PC-9 (cell line): ENCODE measurements around the gene MOB3C. TPM values are rescaled to one million over a fixed set of nuclear protein-coding genes. Genes with fewer than 3 reads are reported as not detected.

ENCODE experiments used
- BruUV-seq: library from RNA; stranded (reverse); fragments of 400-500 nt; replicated peaks from 2 replicates; lab custom pipeline; 2021; lab: Mats Ljungman, UMichigan
- CTCF ChIA-PET: fragments of 300-600 bp; sonication (Branson Sonifier 250); formaldehyde crosslinking; loops from one replicate; lab custom pipeline; 2022; ENCODE audit warnings: antibody characterized with exemption; lab: Charles Lee
- POLR2A ChIA-PET: fragments of 300-600 bp; sonication (Branson Sonifier 250); formaldehyde crosslinking; loops from one replicate; lab custom pipeline; 2022; ENCODE audit warnings: antibody characterized with exemption; ENCODE audit not compliant: unreplicated experiment; lab: Charles Lee
- DNase-seq, 2 experiments: peaks; one replicate each; pipeline versions ENCODE4 v3.0.0 to v3.0.0-alpha.2; 2015 to 2022; ENCODE audit warnings: mixed read lengths in 1 of 2
- H2AFZ ChIP-seq: fragments of 200-600 bp; sonication (generic); 2 replicates; pipeline ENCODE4 v1.8.1; 2017; ENCODE audit warnings: antibody characterized with exemption
- H3F3A ChIP-seq: fragments of 200-600 bp; sonication (generic); 2 replicates; pipeline ENCODE4 v1.8.1; 2017; ENCODE audit warnings: antibody characterized with exemption, mild to moderate bottlenecking, low read depth; ENCODE audit not compliant: insufficient read depth
- H3K27ac ChIP-seq: fragments of 200-600 bp; sonication (generic); 2 replicates; pipeline ENCODE4 v1.6.1; 2016; ENCODE audit warnings: mixed run types
- H3K27me3 ChIP-seq: fragments of 200-600 bp; sonication (generic); 2 replicates; pipeline ENCODE4 v1.6.1; 2016; ENCODE audit warnings: low read depth, mixed run types; ENCODE audit not compliant: insufficient read depth
- H3K36me3 ChIP-seq: fragments of 200-600 bp; sonication (generic); 2 replicates; pipeline ENCODE4 v1.6.1; 2016; ENCODE audit warnings: low read depth, mixed run types
- H3K4me1 ChIP-seq: fragments of 200-600 bp; sonication (generic); replicated peaks from 2 replicates; pipeline ENCODE4 v1.6.1; 2016; ENCODE audit warnings: mixed run types; ENCODE audit not compliant: insufficient read depth
- H3K4me2 ChIP-seq: fragments of 200-600 bp; sonication (generic); 2 replicates; pipeline ENCODE4 v1.6.1; 2017; ENCODE audit warnings: mixed run types
- H3K4me3 ChIP-seq: fragments of 200-600 bp; sonication (generic); 2 replicates; pipeline ENCODE4 v1.6.1; 2016; ENCODE audit warnings: mixed run types
- H3K79me2 ChIP-seq: fragments of 200-600 bp; sonication (generic); 2 replicates; pipeline ENCODE4 v1.6.1; 2017; ENCODE audit warnings: low read depth, mixed run types
- H3K9me2 ChIP-seq: fragments of 200-600 bp; sonication (generic); 2 replicates; pipeline ENCODE4 v1.8.1; 2017; ENCODE audit warnings: mild to moderate bottlenecking; ENCODE audit not compliant: insufficient read depth
- H3K9me3 ChIP-seq: fragments of 200-600 bp; sonication (generic); 2 replicates; pipeline ENCODE4 v1.8.1; 2016; ENCODE audit warnings: low read depth; ENCODE audit not compliant: insufficient read depth
- H4K20me1 ChIP-seq: fragments of 200-600 bp; sonication (generic); 2 replicates; pipeline ENCODE4 v1.8.1; 2017; ENCODE audit not compliant: insufficient read depth
- EZH2 ChIP-seq: fragments of 200-600 bp; sonication (generic); IDR thresholded peaks from 2 replicates; pipeline ENCODE4 v1.8.0; 2017; ENCODE audit warnings: antibody characterized with exemption, low read depth
- intact Hi-C: fragments of 100-400 bp; cut with micrococcal nuclease; formaldehyde crosslinking; loops from one replicate; pipeline ENCODE4 v1.10.0; 2022; ENCODE audit not compliant: unreplicated experiment
- total RNA-seq: library from RNA; stranded (reverse); gene quantifications from 2 replicates; pipeline ENCODE4 v1.2.3, GENCODE V29; 2021
- TF ChIP-seq, protein P1 (sequence below): fragments of 200-600 bp; sonication (generic); conservative IDR thresholded peaks from 2 replicates; pipeline ENCODE4 v1.6.1; 2017; ENCODE audit warnings: mixed run types, antibody characterized with exemption, mild to moderate bottlenecking, moderate library complexity

Gene MOB3C
- total RNA-seq, 1 experiment from 2014 or later = 35.2 TPM

DNA sequence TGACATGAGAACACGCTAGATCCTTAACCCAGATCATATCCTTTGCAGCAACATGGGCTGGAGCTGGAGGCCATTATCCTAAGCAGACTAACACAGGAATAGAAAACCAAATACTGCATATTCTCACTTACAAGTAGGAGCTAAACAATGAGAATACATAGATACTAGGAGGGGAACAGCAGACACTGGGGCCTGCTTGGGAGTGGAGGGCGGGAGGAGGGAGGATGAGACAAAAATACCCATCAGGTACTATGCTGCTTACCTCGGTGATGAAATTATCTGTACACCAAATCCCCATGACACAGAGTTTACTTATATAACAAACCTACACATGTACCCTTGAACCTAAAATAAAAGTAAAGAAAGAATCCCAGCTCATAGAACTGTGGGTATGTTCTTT is 1.2 kb upstream of the MOB3C start:
- Histone ChIP-seq H3K4me2 (no peak overlapping the region), H3K4me3 (no peak overlapping the region), H3K9me3 (no peaks in the 10 kb centered on the region), H3K27me3 (no peaks in the 10 kb centered on the region), H2AFZ (no peak overlapping the region), H3F3A (peaks cover 9% of the 10 kb centered on the region; the same call in 1 of the 2 replicates), H3K36me3 (no peaks in the 10 kb centered on the region), H3K27ac (no peak overlapping the region), H3K9me2 (no peaks in the 10 kb centered on the region), H4K20me1 (no peaks in the 10 kb centered on the region), H3K4me1 (peaks cover 57% of the 10 kb centered on the region), H3K79me2 (peaks cover 31% of the 10 kb centered on the region)
- POLR2A ChIA-PET = interaction anchor here (0.6 to 1.2 kb wide), 3 partner anchors 11 to 26 kb away, joined by 3 to 28 read pairs (median 4); partner anchors contain the start of gene MKNK1
- CTCF ChIA-PET = no interaction called here
- no TSS peak for BruUV-seq
- intact Hi-C loops = loop anchor here (2.0 to 10.0 kb wide), 3 partner anchors 69 to 717 kb away; partner anchors contain the start of genes CMPK1 and EFCAB14
- no peak for TF ChIP-seq EZH2
- DNase-seq = no peak

DNA sequence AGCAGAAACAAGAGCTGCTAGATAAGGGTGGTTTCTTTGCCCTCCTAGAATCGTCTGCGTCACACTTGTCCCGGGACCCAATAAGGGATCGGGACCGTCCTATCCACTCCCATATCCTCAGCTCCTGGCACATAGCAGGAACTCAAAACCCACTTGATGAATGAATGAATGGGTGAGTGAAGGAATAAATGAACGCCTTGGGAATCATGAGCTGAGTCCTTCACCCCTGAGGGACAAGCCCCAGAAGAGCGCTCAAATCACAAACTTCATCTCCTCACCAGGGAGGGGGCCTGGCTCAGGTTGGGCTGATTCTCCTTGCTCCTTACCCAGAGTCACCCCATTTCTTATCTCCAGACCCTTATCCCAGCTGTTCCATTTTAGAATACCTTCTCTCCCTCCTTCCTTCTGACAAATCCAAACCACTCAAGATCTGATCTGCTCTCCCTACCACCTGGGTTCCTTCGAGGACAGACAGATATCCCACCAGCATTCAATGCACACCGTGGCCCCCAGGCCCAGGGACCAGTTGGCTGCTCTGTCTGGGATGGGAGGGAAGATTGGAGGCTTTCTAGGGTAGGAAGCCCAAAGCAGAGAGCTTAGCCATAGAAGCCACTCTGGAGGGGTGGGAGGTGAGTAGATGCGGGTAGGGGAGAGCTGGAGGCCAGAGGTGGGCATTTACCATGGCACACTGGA is 643 bp upstream of the MOB3C start:
- intact Hi-C loops = loop anchor here (2.0 to 10.0 kb wide), 3 partner anchors 68 to 718 kb away; partner anchors contain the start of genes CMPK1 and EFCAB14
- Histone ChIP-seq H3K27me3 (no peaks in the 10 kb centered on the region), H3K4me3 (peak overlapping the region; percentile 66), H3K36me3 (no peaks in the 10 kb centered on the region), H4K20me1 (no peaks in the 10 kb centered on the region), H2AFZ (peak overlapping the region; percentile 89), H3K4me1 (peaks cover 57% of the 10 kb centered on the region), H3K9me3 (no peaks in the 10 kb centered on the region), H3K9me2 (no peaks in the 10 kb centered on the region), H3K79me2 (peaks cover 37% of the 10 kb centered on the region), H3K4me2 (peak overlapping the region; percentile 98), H3K27ac (peak overlapping the region; percentile 53), H3F3A (peaks cover 14% of the 10 kb centered on the region)
- CTCF ChIA-PET = no interaction called here
- no peak for DNase-seq
- POLR2A ChIA-PET = interaction anchor here (0.6 to 1.2 kb wide), 8 partner anchors 13 to 718 kb away, joined by 3 to 28 read pairs (median 4); partner anchors contain the start of gene MKNK1
- TF ChIP-seq, protein P1, sequence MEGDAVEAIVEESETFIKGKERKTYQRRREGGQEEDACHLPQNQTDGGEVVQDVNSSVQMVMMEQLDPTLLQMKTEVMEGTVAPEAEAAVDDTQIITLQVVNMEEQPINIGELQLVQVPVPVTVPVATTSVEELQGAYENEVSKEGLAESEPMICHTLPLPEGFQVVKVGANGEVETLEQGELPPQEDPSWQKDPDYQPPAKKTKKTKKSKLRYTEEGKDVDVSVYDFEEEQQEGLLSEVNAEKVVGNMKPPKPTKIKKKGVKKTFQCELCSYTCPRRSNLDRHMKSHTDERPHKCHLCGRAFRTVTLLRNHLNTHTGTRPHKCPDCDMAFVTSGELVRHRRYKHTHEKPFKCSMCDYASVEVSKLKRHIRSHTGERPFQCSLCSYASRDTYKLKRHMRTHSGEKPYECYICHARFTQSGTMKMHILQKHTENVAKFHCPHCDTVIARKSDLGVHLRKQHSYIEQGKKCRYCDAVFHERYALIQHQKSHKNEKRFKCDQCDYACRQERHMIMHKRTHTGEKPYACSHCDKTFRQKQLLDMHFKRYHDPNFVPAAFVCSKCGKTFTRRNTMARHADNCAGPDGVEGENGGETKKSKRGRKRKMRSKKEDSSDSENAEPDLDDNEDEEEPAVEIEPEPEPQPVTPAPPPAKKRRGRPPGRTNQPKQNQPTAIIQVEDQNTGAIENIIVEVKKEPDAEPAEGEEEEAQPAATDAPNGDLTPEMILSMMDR = no peak
- no peak for TF ChIP-seq EZH2
- TSS peak; percentile 24 for BruUV-seq

- CTCF ChIA-PET = interaction anchor here (0.6 to 1.5 kb wide), 2 partner anchors 9 to 175 kb away, joined by 3 to 5 read pairs; no protein-coding TSS in a partner anchor
- peak overlapping the region; percentile 89; the same call in 1 of the 2 replicates for H2AFZ ChIP-seq
- TSS peak; percentile 35 for BruUV-seq
These were observed 876 bp downstream of the MOB3C start for GRCh38 chr1:46615735-46616134.

More at GRCh38 chr1:46615735-46616134, 876 bp downstream of the MOB3C start:
- H3K4me1 ChIP-seq = peaks cover 58% of the 10 kb centered on the region
- H3K4me2 ChIP-seq = peak overlapping the region; percentile 98
- H3K9me2 ChIP-seq = no peaks in the 10 kb centered on the region
- peaks cover 43% of the 10 kb centered on the region for H3K79me2 ChIP-seq
- intact Hi-C loops = loop anchor here (2.0 to 10.0 kb wide), 3 partner anchors 67 to 719 kb away; partner anchors contain the start of genes CMPK1 and EFCAB14
- no peaks in the 10 kb centered on the region for H4K20me1 ChIP-seq
- no peaks in the 10 kb centered on the region for H3K27me3 ChIP-seq
- no peak for DNase-seq
- 0 out of 2 replicates have a peak, but pooled peaks cover 4% of the 10 kb centered on the region for H3K36me3 ChIP-seq
- POLR2A ChIA-PET = interaction anchor here (0.6 to 0.7 kb wide), 4 partner anchors 9 to 698 kb away, joined by 3 to 7 read pairs (median 4); partner anchors contain the start of genes MKNK1 and STIL
- H3K9me3 ChIP-seq = no peaks in the 10 kb centered on the region
- peak overlapping the region; percentile 53 for H3K27ac ChIP-seq
- TF ChIP-seq, protein P1 = no peak
- TF ChIP-seq EZH2 = no peak
- peaks cover 20% of the 10 kb centered on the region for H3F3A ChIP-seq
- peak overlapping the region; percentile 66 for H3K4me3 ChIP-seq
